HL-60 (cell line): ENCODE measurements around the gene FBXL15.

Experiments used
- DNase-seq, 2 experiments: peaks; one replicate each; pipeline ENCODE4 v3.0.0-alpha.2; 2010 to 2020; ENCODE audit warnings: low read depth in 1 of 2, low spot score in 1 of 2
- H3K27ac ChIP-seq: fragments of 250-450 bp; sonication (Bioruptor Pico); replicated peaks from 2 replicates; pipeline ENCODE4 v1.5.1; 2020; ENCODE audit warnings: mild to moderate bottlenecking, moderate library complexity
- H3K27me3 ChIP-seq: fragments of 250-450 bp; sonication (Bioruptor Pico); 2 replicates; pipeline ENCODE4 v1.5.1; 2021; ENCODE audit warnings: mild to moderate bottlenecking, moderate library complexity; ENCODE audit not compliant: insufficient read depth, poor library complexity, severe bottlenecking
- H3K4me3 ChIP-seq: replicated peaks from 2 replicates; pipeline ENCODE4 v1.5.1; 2011; ENCODE audit warnings: mild to moderate bottlenecking, control low read depth, low read length; ENCODE audit not compliant: insufficient read depth
- CTCF ChIP-seq: IDR thresholded peaks from one replicate; pipeline ENCODE4 v1.5.1; 2011; ENCODE audit warnings: low read length, control low read depth, inconsistent platforms; ENCODE audit not compliant: insufficient read depth
- GABPA ChIP-seq: IDR thresholded peaks from 2 replicates; pipeline ENCODE4 v1.6.1; 2012; ENCODE audit warnings: low read depth
- POLR2AphosphoS5 ChIP-seq: IDR thresholded peaks from 2 replicates; pipeline ENCODE4 v1.6.1; 2012; ENCODE audit warnings: low read depth
- REST ChIP-seq: IDR thresholded peaks from 2 replicates; pipeline ENCODE4 v1.6.1; 2012; ENCODE audit warnings: low read depth; ENCODE audit not compliant: insufficient replicate concordance
- SPI1 ChIP-seq: IDR thresholded peaks from 2 replicates; pipeline ENCODE4 v1.6.1; 2012; ENCODE audit warnings: low read depth, mild to moderate bottlenecking, borderline replicate concordance

Gene FBXL15

GRCh38 chr10:102400598-102401341, 19.9 kb upstream of the FBXL15 start:
- H3K27ac ChIP-seq: no peak overlapping the region
- no peak for DNase-seq

GRCh38 chr10:102401342-102401654, 19.3 kb upstream of the FBXL15 start:
- no peak for DNase-seq
- no peak overlapping the region for H3K27ac ChIP-seq
- TF ChIP-seq SPI1 (no peak), POLR2AphosphoS5 (no peak), GABPA (no peak), REST (no peak), CTCF (no peak)

More at GRCh38 chr10:102400598-102401341, 19.9 kb upstream of the FBXL15 start:
- H3K27me3 ChIP-seq: no peaks in the 10 kb centered on the region
- TF ChIP-seq CTCF (no peak), GABPA (no peak), SPI1 (no peak), REST (no peak), POLR2AphosphoS5 (no peak)
- no peak overlapping the region for H3K4me3 ChIP-seq

GRCh38 chr10:102401735-102402511, 18.7 kb upstream of the FBXL15 start:
- H3K27ac ChIP-seq: no peak overlapping the region
- H3K27me3 ChIP-seq: no peaks in the 10 kb centered on the region
- DNase-seq: no peak
- no peak overlapping the region for H3K4me3 ChIP-seq
- TF ChIP-seq REST (no peak), SPI1 (no peak), CTCF (no peak), POLR2AphosphoS5 (no peak), GABPA (no peak)

More at GRCh38 chr10:102401342-102401654, 19.3 kb upstream of the FBXL15 start:
- Histone ChIP-seq H3K4me3 (no peak overlapping the region), H3K27me3 (no peaks in the 10 kb centered on the region)
